Keratinocyte (primary cell): Measurements from ENCODE around the gene THNSL1. TPM values are rescaled to one million over a fixed set of nuclear protein-coding genes. Genes with fewer than 3 reads are reported as not detected.

ENCODE experiments used
- DNase-seq: peaks from one replicate; pipeline ENCODE4 v3.0.0-alpha.2; 2011; ENCODE audit warnings: low read depth, missing footprints, low spot score
- FAIRE-seq: peaks from 2 replicates; lab custom pipeline; 2011; peaks lifted over from hg19 to GRCh38; lab: Jason Lieb, UNC
- H2AFZ ChIP-seq: 2 replicates; pipeline ENCODE4 v1.6.0; 2012; ENCODE audit warnings: low read length, control low read depth, inconsistent platforms; ENCODE audit not compliant: control insufficient read depth
- H3K27ac ChIP-seq: 2 replicates; pipeline ENCODE4 v1.5.1; 2011; ENCODE audit warnings: low read length; ENCODE audit not compliant: control insufficient read depth, insufficient read depth
- H3K27me3 ChIP-seq: 3 replicates; pipeline ENCODE4 v1.6.0; 2011; ENCODE audit warnings: low read length; ENCODE audit not compliant: control insufficient read depth, insufficient read depth; ENCODE audit errors: extremely low read depth
- H3K36me3 ChIP-seq, 2 experiments: 2 replicates in 1 of 2; 3 replicates in 1 of 2; pipeline ENCODE4 v1.5.1; 2011; ENCODE audit warnings: low read length in 2 of 2, mild to moderate bottlenecking in 1 of 2; ENCODE audit not compliant: control insufficient read depth in 2 of 2, insufficient read depth in 2 of 2; ENCODE audit errors: extremely low read depth in 1 of 2
- H3K4me1 ChIP-seq: 3 replicates; pipeline ENCODE4 v1.5.1; 2011; ENCODE audit warnings: low read length; ENCODE audit not compliant: control insufficient read depth, insufficient read depth; ENCODE audit errors: extremely low read depth
- H3K4me2 ChIP-seq: 3 replicates; pipeline ENCODE4 v1.6.0; 2011; ENCODE audit warnings: low read depth, low read length; ENCODE audit not compliant: control insufficient read depth, insufficient read depth; ENCODE audit errors: extremely low read depth
- H3K4me3 ChIP-seq, 3 experiments: fragments of 200-600 bp in 1 of 3; sonication (generic) in 1 of 3; 2 replicates in 2 of 3; 3 replicates in 1 of 3; pipeline ENCODE4 v1.5.1; 2011 to 2016; ENCODE audit warnings: low read length in 3 of 3, mild to moderate bottlenecking in 3 of 3, control low read depth in 2 of 3, inconsistent platforms in 1 of 3, low read depth in 1 of 3, mixed read lengths in 1 of 3, mixed run types in 1 of 3, moderate library complexity in 1 of 3; ENCODE audit not compliant: control insufficient read depth in 2 of 3, insufficient read depth in 2 of 3; ENCODE audit errors: extremely low read depth in 1 of 3
- H3K79me2 ChIP-seq: 2 replicates; pipeline ENCODE4 v1.6.0; 2012; ENCODE audit warnings: low read length; ENCODE audit not compliant: control insufficient read depth, insufficient read depth
- H3K9ac ChIP-seq: 3 replicates; pipeline ENCODE4 v1.6.0; 2011; ENCODE audit warnings: low read length; ENCODE audit not compliant: control insufficient read depth, insufficient read depth; ENCODE audit errors: extremely low read depth
- H3K9me1 ChIP-seq: 3 replicates; pipeline ENCODE4 v1.6.0; 2011; ENCODE audit warnings: low read length; ENCODE audit not compliant: control insufficient read depth, insufficient read depth; ENCODE audit errors: extremely low read depth
- H3K9me3 ChIP-seq: 2 replicates; pipeline ENCODE4 v1.5.1; 2012; ENCODE audit warnings: low read depth, low read length; ENCODE audit not compliant: control insufficient read depth
- H4K20me1 ChIP-seq: 3 replicates; pipeline ENCODE4 v1.6.0; 2011; ENCODE audit warnings: low read length; ENCODE audit not compliant: control insufficient read depth, insufficient read depth; ENCODE audit errors: extremely low read depth
- CTCF ChIP-seq, 3 experiments: IDR thresholded peaks in 1 of 3; conservative IDR thresholded peaks in 1 of 3; optimal IDR thresholded peaks in 1 of 3; 2 replicates in 2 of 3; 3 replicates in 1 of 3; pipeline versions ENCODE3 to v1.5.1; 2011; ENCODE audit warnings: low read length in 3 of 3, mild to moderate bottlenecking in 3 of 3, moderate library complexity in 2 of 3, control low read depth in 1 of 3, inconsistent platforms in 1 of 3; ENCODE audit not compliant: insufficient read depth in 2 of 3; ENCODE audit errors: extremely low read depth in 1 of 3
- EZH2 ChIP-seq: IDR thresholded peaks from one replicate; pipeline ENCODE4 v1.6.1; 2012; ENCODE audit warnings: inconsistent platforms, mild to moderate bottlenecking, low read length, moderate library complexity
- dilution Hi-C: fragments of 300-500 bp; cut with MboI; formaldehyde crosslinking; loops from one replicate; pipeline ENCODE4 v1.7.0; 2020; ENCODE audit warnings: low sequenced_read_pairs; ENCODE audit not compliant: extremely low pct_ligation_motif_present
- polyA plus RNA-seq, 5 experiments: library from polyadenylated mRNA; depleted of rRNA in 3 of 5; stranded (reverse) in 3 of 5; stranded (forward) in 1 of 5; unstranded in 1 of 5; fragments of >200 nt; gene quantifications; 1 replicate in 1 of 5; 2 replicates in 3 of 5; 3 replicates in 1 of 5; pipeline versions ENCODE4 v1.2.1 to v1.2.3, GENCODE V29; 2011 to 2012; ENCODE audit warnings: missing spikeins in 2 of 5, low read depth in 1 of 5, low replicate concordance in 1 of 5

Gene THNSL1
- polyA plus RNA-seq, 1 donor (not counting 4 experiments of a cell fraction or from before 2014, with no cell fraction given) = 4.1 TPM

GRCh38 chr10:24974976-24975375 lies 41.4 kb upstream of the THNSL1 start:
- Histone ChIP-seq H4K20me1 (no peaks in the 10 kb centered on the region), H3K9ac (no peak overlapping the region), H3K27me3 (no peaks in the 10 kb centered on the region), H3K4me2 (no peak overlapping the region), H3K27ac (no peak overlapping the region), H3K9me1 (no peaks in the 10 kb centered on the region), H3K9me3 (no peaks in the 10 kb centered on the region), H3K4me3 (no peak overlapping the region), H2AFZ (no peak overlapping the region), H3K79me2 (no peaks in the 10 kb centered on the region), H3K36me3 (no peaks in the 10 kb centered on the region), H3K4me1 (no peaks in the 10 kb centered on the region)
- dilution Hi-C loops = no loop called here
- FAIRE-seq = no peak
- DNase-seq = no peak
- TF ChIP-seq CTCF (optimal IDR thresholded peaks at IDR 0.05 in 1 of 3, IDR thresholded peaks at IDR 0.05 in 1 of 3, conservative IDR thresholded peaks at IDR 0.05 in 1 of 3; ENCODE audit: extremely low read depth in 1 of 3, insufficient read depth in 2 of 3, low read length in 3 of 3) (no peak), EZH2 (no peak)

GRCh38 chr10:24979685-24980084 lies 36.7 kb upstream of the THNSL1 start:
- Histone ChIP-seq H3K79me2 (no peaks in the 10 kb centered on the region), H3K9me1 (no peaks in the 10 kb centered on the region), H3K4me2 (no peak overlapping the region), H3K27me3 (no peaks in the 10 kb centered on the region), H3K36me3 (no peaks in the 10 kb centered on the region), H3K9me3 (no peaks in the 10 kb centered on the region), H2AFZ (no peak overlapping the region), H3K27ac (no peak overlapping the region), H4K20me1 (no peaks in the 10 kb centered on the region), H3K4me3 (no peak overlapping the region), H3K4me1 (no peaks in the 10 kb centered on the region), H3K9ac (no peak overlapping the region)
- no peak for FAIRE-seq
- dilution Hi-C loops = no loop called here
- TF ChIP-seq CTCF (optimal IDR thresholded peaks at IDR 0.05 in 1 of 3, IDR thresholded peaks at IDR 0.05 in 1 of 3, conservative IDR thresholded peaks at IDR 0.05 in 1 of 3; ENCODE audit: extremely low read depth in 1 of 3, insufficient read depth in 2 of 3, low read length in 3 of 3) = no peak
- no peak for TF ChIP-seq EZH2
- no peak for DNase-seq
